Skeletal muscle satellite cell (primary cell): ENCODE data around the gene MCAT.

Source experiments
- H3K27me3 ChIP-seq: 2 replicates; pipeline ENCODE4 v1.7.0; 2013; ENCODE audit warnings: low read length; ENCODE audit not compliant: control insufficient read depth, insufficient read depth
- H3K36me3 ChIP-seq: 2 replicates; pipeline ENCODE4 v1.7.0; 2013; ENCODE audit warnings: mild to moderate bottlenecking, control low read depth, low read length; ENCODE audit not compliant: insufficient read depth
- H3K4me1 ChIP-seq: 2 replicates; pipeline ENCODE4 v1.7.0; 2013; ENCODE audit warnings: low read length; ENCODE audit not compliant: control insufficient read depth, insufficient read depth
- H3K4me2 ChIP-seq: 2 replicates; pipeline ENCODE4 v1.7.0; 2013; ENCODE audit warnings: mild to moderate bottlenecking, low read length
- H3K4me3 ChIP-seq: 2 replicates; pipeline ENCODE4 v1.7.0; 2013; ENCODE audit warnings: low read length
- H3K9ac ChIP-seq: 2 replicates; pipeline ENCODE4 v1.7.0; 2013; ENCODE audit warnings: mild to moderate bottlenecking, low read depth, low read length, moderate library complexity
- H3K9me3 ChIP-seq: replicated peaks from 2 replicates; pipeline ENCODE4 v1.7.0; 2013; ENCODE audit warnings: mild to moderate bottlenecking, control low read depth, low read length

MCAT gene

GRCh38 chr22:43129426-43130425 lies 13.5 kb downstream of the MCAT start:
- Histone ChIP-seq H3K36me3 (peaks cover 8% of the 10 kb centered on the region), H3K4me2 (no peak overlapping the region)

GRCh38 chr22:43128928-43129424 lies 14.2 kb downstream of the MCAT start:
- no peaks in the 10 kb centered on the region for H3K9me3 ChIP-seq
- no peaks in the 10 kb centered on the region for H3K27me3 ChIP-seq
- H3K4me3 ChIP-seq, result no peak overlapping the region
- H3K4me1 ChIP-seq, result peaks cover 13% of the 10 kb centered on the region
- H3K4me2 ChIP-seq, result no peak overlapping the region
- peaks cover 6% of the 10 kb centered on the region for H3K36me3 ChIP-seq
- H3K9ac ChIP-seq, result no peak overlapping the region

More at GRCh38 chr22:43129426-43130425, 13.5 kb downstream of the MCAT start:
- no peak overlapping the region for H3K9ac ChIP-seq
- no peaks in the 10 kb centered on the region for H3K9me3 ChIP-seq
- no peaks in the 10 kb centered on the region for H3K27me3 ChIP-seq
- no peak overlapping the region for H3K4me3 ChIP-seq
- H3K4me1 ChIP-seq, result peaks cover 13% of the 10 kb centered on the region

GRCh38 chr22:43128116-43128515 lies 15.1 kb downstream of the MCAT start:
- H3K4me3 ChIP-seq, result no peak overlapping the region

DNA sequence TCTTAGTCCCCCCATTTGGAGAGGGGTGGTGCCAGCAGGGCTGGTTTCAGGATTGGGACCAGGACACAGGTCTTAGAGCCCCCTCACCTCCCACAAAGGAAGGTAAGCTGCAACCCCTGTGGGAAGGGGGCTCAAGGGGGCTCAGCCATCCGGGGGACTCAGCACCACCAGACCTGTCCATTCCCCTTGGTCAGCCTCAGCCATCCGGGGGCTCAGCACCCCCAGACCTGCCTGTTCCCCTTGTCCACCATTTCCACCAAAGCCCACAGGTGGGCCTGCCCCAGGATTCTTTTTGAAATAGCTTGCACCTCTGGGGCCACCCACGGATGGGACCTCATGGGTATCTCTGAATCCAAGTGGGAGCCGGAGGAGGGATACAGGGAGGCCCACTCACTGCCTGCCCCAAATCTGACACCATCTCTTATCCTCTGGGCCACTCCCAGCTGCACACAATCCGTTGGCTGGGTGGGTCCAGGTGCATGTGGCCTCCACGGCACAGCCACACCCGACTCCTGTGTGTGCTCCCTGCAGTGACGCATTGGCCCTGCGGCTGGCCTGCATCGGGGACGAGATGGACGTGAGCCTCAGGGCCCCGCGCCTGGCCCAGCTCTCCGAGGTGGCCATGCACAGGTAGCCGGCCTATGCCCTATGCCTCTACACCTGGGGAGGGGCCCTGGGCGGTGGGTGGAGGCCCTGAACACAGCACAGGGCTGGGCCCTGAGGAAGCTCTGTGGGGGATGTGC lies 15.9 kb downstream of the MCAT start:
- no peak overlapping the region for H3K4me3 ChIP-seq
- H3K4me2 ChIP-seq, result no peak overlapping the region
- peaks cover 13% of the 10 kb centered on the region for H3K4me1 ChIP-seq
- H3K36me3 ChIP-seq, result no peaks in the 10 kb centered on the region
- H3K9me3 ChIP-seq, result no peaks in the 10 kb centered on the region
- H3K27me3 ChIP-seq, result no peaks in the 10 kb centered on the region
- no peak overlapping the region for H3K9ac ChIP-seq

More at GRCh38 chr22:43128116-43128515, 15.1 kb downstream of the MCAT start:
- no peak overlapping the region for H3K9ac ChIP-seq
- H3K4me1 ChIP-seq, result peaks cover 13% of the 10 kb centered on the region
- no peaks in the 10 kb centered on the region for H3K27me3 ChIP-seq
- H3K36me3 ChIP-seq, result peaks cover 4% of the 10 kb centered on the region
- H3K4me2 ChIP-seq, result no peak overlapping the region
- no peaks in the 10 kb centered on the region for H3K9me3 ChIP-seq

- H3K36me3 ChIP-seq, result no peaks in the 10 kb centered on the region
- H3K9me3 ChIP-seq, result no peaks in the 10 kb centered on the region
- no peak overlapping the region for H3K4me3 ChIP-seq
- H3K9ac ChIP-seq, result no peak overlapping the region
- H3K4me1 ChIP-seq, result peaks cover 13% of the 10 kb centered on the region
- no peak overlapping the region for H3K4me2 ChIP-seq
- H3K27me3 ChIP-seq, result no peaks in the 10 kb centered on the region
These were observed 16.6 kb downstream of the MCAT start for GRCh38 chr22:43126501-43127165.

DNA sequence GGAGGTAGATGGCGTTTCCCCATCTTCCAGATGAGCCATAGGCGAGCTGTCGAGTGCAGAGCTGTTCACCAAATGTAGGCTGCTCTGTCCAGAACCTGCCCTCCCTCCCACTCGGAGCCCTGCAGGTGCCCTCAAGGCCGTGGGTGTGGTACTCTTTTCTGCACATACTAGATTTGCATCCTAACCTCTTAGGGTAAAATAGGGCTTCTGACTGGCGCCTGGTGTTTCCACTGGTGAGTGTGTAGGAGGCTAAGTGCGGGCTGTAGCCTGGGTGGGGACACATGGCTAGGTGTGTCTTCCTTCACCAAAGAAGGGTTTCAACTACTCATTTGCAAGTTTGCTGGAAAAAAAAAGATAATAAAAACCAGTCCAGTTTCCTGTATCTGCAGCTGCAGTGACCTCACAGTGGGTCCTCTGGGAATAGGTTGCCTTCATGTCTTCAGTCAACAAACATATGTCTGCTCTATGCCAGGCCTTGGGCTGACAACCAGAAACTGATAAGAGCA lies 24.2 kb downstream of the MCAT start:
- H3K4me1 ChIP-seq, result no peaks in the 10 kb centered on the region
- H3K4me2 ChIP-seq, result no peak overlapping the region
- no peak overlapping the region for H3K4me3 ChIP-seq
- no peaks in the 10 kb centered on the region for H3K36me3 ChIP-seq
- H3K9ac ChIP-seq, result no peak overlapping the region
- H3K27me3 ChIP-seq, result peaks cover 9% of the 10 kb centered on the region
- no peaks in the 10 kb centered on the region for H3K9me3 ChIP-seq

DNA sequence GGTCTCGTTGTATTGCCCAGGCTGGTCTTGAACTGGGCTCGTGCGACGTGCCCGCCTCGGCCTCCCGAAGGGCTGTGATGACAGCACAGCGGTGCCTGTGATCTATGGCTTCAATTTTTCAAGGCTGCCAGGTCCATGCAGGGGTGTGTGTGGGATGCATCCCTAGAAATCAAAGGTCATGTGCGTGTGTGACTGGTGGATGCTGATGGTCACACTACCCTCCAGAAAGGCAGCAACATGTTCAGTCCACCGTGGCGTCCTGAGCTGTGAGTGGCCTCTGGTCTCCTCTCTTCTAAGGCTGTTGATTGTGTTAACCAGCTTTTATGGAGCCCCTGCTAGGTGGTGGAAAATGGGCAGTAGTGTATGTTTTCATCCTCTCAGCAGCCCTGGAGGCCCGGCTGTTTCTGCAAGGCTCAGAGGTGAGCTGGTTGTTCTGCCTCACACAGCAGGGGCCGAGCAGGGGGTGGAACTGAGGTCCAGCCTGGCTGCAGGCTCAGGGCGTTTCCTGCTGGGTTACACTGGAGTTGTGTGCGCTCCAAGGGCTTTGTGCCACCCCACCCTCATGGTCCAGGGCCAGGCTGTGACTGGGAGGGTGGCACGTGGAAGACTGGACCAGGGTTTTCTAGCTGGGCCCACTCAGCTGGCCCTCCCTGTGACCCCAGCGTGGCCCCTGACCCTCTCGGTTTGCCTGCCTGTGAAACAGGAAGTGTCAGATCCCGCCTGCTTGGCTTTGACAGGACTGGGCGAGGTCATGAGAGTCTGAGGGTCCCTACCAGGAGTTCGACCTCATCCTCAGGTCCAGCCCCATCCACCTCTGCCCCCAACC lies 25.0 kb downstream of the MCAT start:
- no peak overlapping the region for H3K4me2 ChIP-seq
- H3K4me3 ChIP-seq, result no peak overlapping the region
- H3K9ac ChIP-seq, result no peak overlapping the region
- H3K27me3 ChIP-seq, result peaks cover 16% of the 10 kb centered on the region
- no peaks in the 10 kb centered on the region for H3K36me3 ChIP-seq
- H3K4me1 ChIP-seq, result no peaks in the 10 kb centered on the region
- no peaks in the 10 kb centered on the region for H3K9me3 ChIP-seq

DNA sequence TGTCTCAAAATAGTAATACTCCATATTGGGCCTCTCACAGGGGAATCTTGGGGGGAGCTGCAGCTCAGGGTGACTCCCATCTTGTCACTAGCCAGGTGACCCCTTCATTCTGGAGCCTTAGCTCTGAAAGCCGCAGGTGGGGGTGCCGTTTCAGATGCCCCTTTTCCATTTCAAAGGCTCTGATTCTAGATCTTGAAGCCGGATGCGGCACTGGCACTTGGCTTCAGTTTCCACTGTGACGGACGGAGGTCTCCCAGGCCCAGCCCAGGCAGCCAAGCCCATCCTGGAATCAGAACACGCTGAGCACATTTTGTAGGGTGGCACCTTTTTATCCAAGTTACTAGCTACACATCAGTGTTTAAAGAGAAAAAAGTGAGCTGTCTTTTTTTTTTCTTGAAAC lies 26.3 kb downstream of the MCAT start:
- Histone ChIP-seq H3K36me3 (no peaks in the 10 kb centered on the region), H3K27me3 (peaks cover 23% of the 10 kb centered on the region), H3K4me3 (no peak overlapping the region), H3K9ac (no peak overlapping the region), H3K4me1 (no peaks in the 10 kb centered on the region), H3K4me2 (no peak overlapping the region), H3K9me3 (no peaks in the 10 kb centered on the region)

GRCh38 chr22:43114958-43115357 lies 28.2 kb downstream of the MCAT start:
- Histone ChIP-seq H3K9ac (no peak overlapping the region), H3K36me3 (no peaks in the 10 kb centered on the region), H3K4me3 (no peak overlapping the region), H3K4me2 (no peak overlapping the region), H3K4me1 (peaks cover 13% of the 10 kb centered on the region), H3K9me3 (no peaks in the 10 kb centered on the region), H3K27me3 (peaks cover 43% of the 10 kb centered on the region)

- no peak overlapping the region for H3K4me3 ChIP-seq
- peaks cover 54% of the 10 kb centered on the region for H3K27me3 ChIP-seq
- no peak overlapping the region for H3K9ac ChIP-seq
These were observed 29.5 kb downstream of the MCAT start for GRCh38 chr22:43113526-43114251.

More at GRCh38 chr22:43113526-43114251, 29.5 kb downstream of the MCAT start:
- Histone ChIP-seq H3K4me2 (no peak overlapping the region), H3K9me3 (no peaks in the 10 kb centered on the region), H3K36me3 (no peaks in the 10 kb centered on the region), H3K4me1 (peaks cover 13% of the 10 kb centered on the region)
